OCI-LY7 (cell line): ENCODE data around the gene CLEC18A. TPM values are rescaled to one million over a fixed set of nuclear protein-coding genes. Genes with fewer than 3 reads are reported as not detected.
"Not testable (repeated sequence)": the region's sequence is repeated elsewhere in the genome, so short reads cannot be mapped to it uniquely, and the experiment has no call there.

Experiments used
- Bru-seq: library from RNA; stranded (reverse); fragments of 400-500 nt; gene quantifications from one replicate; lab custom pipeline; 2021; lab: Mats Ljungman, UMichigan
- BruChase-seq, 2 experiments: library from RNA; stranded (reverse); fragments of 400-500 nt; gene quantifications; one replicate each; lab custom pipeline; 2021; lab: Mats Ljungman, UMichigan
- BruUV-seq: library from RNA; stranded (reverse); fragments of 400-500 nt; replicated peaks from 2 replicates; lab custom pipeline; 2021; lab: Mats Ljungman, UMichigan
- CTCF ChIA-PET: fragments of 300-600 bp; sonication (Branson Sonifier 250); formaldehyde crosslinking; loops from one replicate; lab custom pipeline; 2022; ENCODE audit warnings: antibody characterized with exemption; ENCODE audit not compliant: unreplicated experiment; lab: Charles Lee
- POLR2A ChIA-PET: fragments of 300-600 bp; sonication (Branson Sonifier 250); formaldehyde crosslinking; loops from one replicate; lab custom pipeline; 2022; ENCODE audit warnings: antibody characterized with exemption; lab: Charles Lee
- DNase-seq: peaks from one replicate; pipeline ENCODE4 v3.0.0-alpha.2; 2015; ENCODE audit warnings: low spot score
- H2AFZ ChIP-seq: fragments of 200-600 bp; sonication (generic), shearing (Covaris generic); 2 replicates; pipeline ENCODE4 v1.6.1; 2014; ENCODE audit warnings: mild to moderate bottlenecking, antibody characterized with exemption, low read length, moderate library complexity
- H3K27ac ChIP-seq: fragments of 200-600 bp; sonication (generic); 2 replicates; pipeline ENCODE4 v1.5.1; 2014; ENCODE audit warnings: mixed run types, low read depth, mild to moderate bottlenecking, moderate library complexity, low read length, inconsistent platforms; ENCODE audit not compliant: poor library complexity, severe bottlenecking
- H3K36me3 ChIP-seq: fragments of 200-600 bp; sonication (generic); 2 replicates; pipeline ENCODE4 v1.6.1; 2014; ENCODE audit warnings: mild to moderate bottlenecking, antibody characterized with exemption, low read length, moderate library complexity, mixed read lengths; ENCODE audit not compliant: insufficient read depth
- H3K4me1 ChIP-seq: fragments of 200-600 bp; sonication (generic); 2 replicates; pipeline ENCODE4 v1.5.1; 2014; ENCODE audit warnings: mild to moderate bottlenecking, low read length; ENCODE audit not compliant: insufficient read depth, poor library complexity, severe bottlenecking
- H3K4me2 ChIP-seq: fragments of 200-600 bp; sonication (generic); 2 replicates; pipeline ENCODE4 v1.6.1; 2014; ENCODE audit warnings: mild to moderate bottlenecking, low read length
- H3K4me3 ChIP-seq: fragments of 200-600 bp; sonication (generic); 2 replicates; pipeline ENCODE4 v1.5.1; 2014; ENCODE audit warnings: mild to moderate bottlenecking, low read depth, low read length; ENCODE audit not compliant: poor library complexity, severe bottlenecking
- H3K79me2 ChIP-seq: fragments of 200-600 bp; sonication (generic); 2 replicates; pipeline ENCODE4 v1.6.1; 2016; ENCODE audit warnings: low read depth, mild to moderate bottlenecking, low read length, moderate library complexity, mixed read lengths; ENCODE audit not compliant: insufficient read depth
- H3K9me2 ChIP-seq: fragments of 200-600 bp; sonication (generic); 2 replicates; pipeline ENCODE4 v1.6.1; 2016; ENCODE audit warnings: mild to moderate bottlenecking, low read length, mixed read lengths; ENCODE audit not compliant: insufficient read depth
- H3K9me3 ChIP-seq: fragments of 200-600 bp; sonication (generic); 2 replicates; pipeline ENCODE4 v1.6.1; 2014; ENCODE audit warnings: mild to moderate bottlenecking, mixed run types, low read length, mixed read lengths
- H4K20me1 ChIP-seq: fragments of 200-600 bp; sonication (generic); 2 replicates; pipeline ENCODE4 v1.6.1; 2014; ENCODE audit warnings: mild to moderate bottlenecking, antibody characterized with exemption, low read length, moderate library complexity, mixed read lengths; ENCODE audit not compliant: insufficient read depth
- EZH2phosphoT487 ChIP-seq: fragments of 200-600 bp; sonication (generic); IDR thresholded peaks from 2 replicates; pipeline ENCODE4 v1.6.1; 2018; ENCODE audit warnings: low read depth, borderline replicate concordance, mild to moderate bottlenecking, mixed run types, antibody characterized with exemption, low read length, moderate library complexity, mixed read lengths
- intact Hi-C: fragments of 100-400 bp; cut with micrococcal nuclease; formaldehyde crosslinking; loops from one replicate; pipeline ENCODE4 v1.10.0; 2022; ENCODE audit not compliant: unreplicated experiment
- long read RNA-seq: library from polyadenylated mRNA; stranded (forward); transcript quantifications from one replicate; pipeline ENCODE4 v2.0.0, GENCODE V29; 2022
- total RNA-seq, 2 experiments: library from RNA; depleted of rRNA in 1 of 2; stranded (reverse); fragments of >200 nt in 1 of 2; shearing (Covaris generic) in 1 of 2; gene quantifications; 2 replicates each; pipeline ENCODE4 v1.2.3, GENCODE V29; 2014 to 2022
- TF ChIP-seq, protein P1 (sequence below): fragments of 200-600 bp; sonication (generic); conservative IDR thresholded peaks from 2 replicates; pipeline ENCODE4 v1.5.1; 2014; ENCODE audit warnings: mild to moderate bottlenecking, antibody characterized with exemption, low read length, moderate library complexity, mixed read lengths

The CLEC18A gene
- total RNA-seq (2014; rRNA removed; shearing (Covaris generic)): 0.09 and 0.21 TPM in 2 replicates
- total RNA-seq (2022): 0.19 and 0.55 TPM in 2 replicates
- percentile 17 among the genes with signal in this experiment for Bru-seq, nascent RNA
- percentile 18 among the genes with signal in this experiment for BruChase-seq, experiment 1, labeled RNA remaining after a 6-hour chase
- BruChase-seq, experiment 2, labeled RNA remaining after a 2-hour chase: percentile 20 among the genes with signal in this experiment
- long read RNA-seq: 0 reads

DNA sequence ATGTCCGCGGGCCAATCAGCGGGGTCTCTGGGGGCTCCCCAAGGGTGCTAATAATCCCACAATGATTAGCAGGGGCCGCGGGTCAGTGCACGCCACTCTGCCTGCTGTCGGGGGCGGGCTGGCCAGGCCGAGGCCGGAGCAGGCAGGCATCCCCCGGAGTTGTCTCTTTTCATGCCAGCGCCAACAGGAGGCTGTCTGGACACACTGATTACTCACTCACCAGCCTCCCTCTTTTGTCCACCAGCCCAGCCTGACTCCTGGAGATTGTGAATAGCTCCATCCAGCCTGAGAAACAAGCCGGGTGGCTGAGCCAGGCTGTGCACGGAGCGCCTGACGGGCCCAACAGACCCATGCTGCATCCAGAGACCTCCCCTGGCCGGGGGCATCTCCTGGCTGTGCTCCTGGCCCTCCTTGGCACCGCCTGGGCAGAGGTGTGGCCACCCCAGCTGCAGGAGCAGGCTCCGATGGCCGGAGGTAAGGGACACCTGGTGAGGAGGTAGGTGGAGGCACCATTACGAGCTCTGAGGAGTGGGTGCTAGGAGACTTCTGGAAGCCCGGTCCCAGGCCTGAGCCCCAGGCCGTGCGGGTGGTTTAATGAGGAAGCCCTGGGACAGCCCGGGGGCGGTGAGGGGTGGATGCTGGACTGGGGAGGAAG lies at the start of gene CLEC18A:
Gene CLEC18A (plus strand): TSS at position 318 of the 655 bp plus-strand sequence. CDS start 33 bp downstream, at position 351.
- H3K4me1 ChIP-seq, H3K36me3 ChIP-seq, intact Hi-C loops, H2AFZ ChIP-seq, H3K4me2 ChIP-seq, H3K27ac ChIP-seq, POLR2A ChIA-PET, H4K20me1 ChIP-seq, H3K79me2 ChIP-seq, CTCF ChIA-PET, H3K9me2 ChIP-seq, H3K9me3 ChIP-seq, DNase-seq, BruUV-seq, H3K4me3 ChIP-seq: not testable (repeated sequence)

DNA sequence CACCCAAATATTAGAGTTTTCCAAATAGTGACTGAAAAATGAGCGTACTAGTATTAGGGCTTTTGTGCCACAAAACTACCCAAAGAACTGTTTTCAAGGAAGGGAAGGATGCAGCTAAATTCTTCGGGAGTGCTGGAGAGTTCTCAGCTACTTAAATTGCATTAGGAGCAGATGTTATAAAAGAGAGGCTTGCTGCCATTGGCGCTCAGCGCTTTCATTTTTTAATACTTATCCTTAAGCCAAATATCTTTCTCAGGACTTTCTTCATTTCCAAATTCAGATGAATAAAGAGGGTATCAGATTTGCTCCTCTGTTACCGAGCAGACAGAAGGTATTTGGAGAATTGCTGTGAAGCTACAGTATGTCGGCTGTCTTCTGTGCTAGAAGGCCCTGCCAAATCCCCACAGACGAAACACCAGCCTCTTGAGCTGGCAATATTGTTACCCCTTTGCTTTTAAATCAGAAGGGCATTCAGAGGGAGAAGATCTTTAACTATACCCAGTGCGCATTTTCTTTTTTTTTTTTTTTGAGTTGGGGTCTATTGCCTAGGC lies 47.2 kb upstream of the CLEC18A start:
- Histone ChIP-seq H3K4me2 (no peak overlapping the region), H3K9me3 (no peaks in the 10 kb centered on the region), H3K79me2 (no peaks in the 10 kb centered on the region), H3K9me2 (no peaks in the 10 kb centered on the region), H4K20me1 (no peaks in the 10 kb centered on the region), H3K36me3 (peaks cover 5% of the 10 kb centered on the region; the same call in 1 of the 2 replicates), H3K27ac (no peak overlapping the region), H3K4me1 (no peaks in the 10 kb centered on the region), H2AFZ (no peak overlapping the region), H3K4me3 (no peak overlapping the region)
- no peak for DNase-seq
- ChIA-PET CTCF (no interaction called here), POLR2A (interaction anchor here (0.6 to 0.7 kb wide), 3 partner anchors 49 to 314 kb away, joined by 3 read pairs; no protein-coding TSS in a partner anchor)
- BruUV-seq: no TSS peak
- intact Hi-C loops: no loop called here
- TF ChIP-seq, protein P1, sequence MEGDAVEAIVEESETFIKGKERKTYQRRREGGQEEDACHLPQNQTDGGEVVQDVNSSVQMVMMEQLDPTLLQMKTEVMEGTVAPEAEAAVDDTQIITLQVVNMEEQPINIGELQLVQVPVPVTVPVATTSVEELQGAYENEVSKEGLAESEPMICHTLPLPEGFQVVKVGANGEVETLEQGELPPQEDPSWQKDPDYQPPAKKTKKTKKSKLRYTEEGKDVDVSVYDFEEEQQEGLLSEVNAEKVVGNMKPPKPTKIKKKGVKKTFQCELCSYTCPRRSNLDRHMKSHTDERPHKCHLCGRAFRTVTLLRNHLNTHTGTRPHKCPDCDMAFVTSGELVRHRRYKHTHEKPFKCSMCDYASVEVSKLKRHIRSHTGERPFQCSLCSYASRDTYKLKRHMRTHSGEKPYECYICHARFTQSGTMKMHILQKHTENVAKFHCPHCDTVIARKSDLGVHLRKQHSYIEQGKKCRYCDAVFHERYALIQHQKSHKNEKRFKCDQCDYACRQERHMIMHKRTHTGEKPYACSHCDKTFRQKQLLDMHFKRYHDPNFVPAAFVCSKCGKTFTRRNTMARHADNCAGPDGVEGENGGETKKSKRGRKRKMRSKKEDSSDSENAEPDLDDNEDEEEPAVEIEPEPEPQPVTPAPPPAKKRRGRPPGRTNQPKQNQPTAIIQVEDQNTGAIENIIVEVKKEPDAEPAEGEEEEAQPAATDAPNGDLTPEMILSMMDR: no peak
- no peak for TF ChIP-seq EZH2phosphoT487

DNA sequence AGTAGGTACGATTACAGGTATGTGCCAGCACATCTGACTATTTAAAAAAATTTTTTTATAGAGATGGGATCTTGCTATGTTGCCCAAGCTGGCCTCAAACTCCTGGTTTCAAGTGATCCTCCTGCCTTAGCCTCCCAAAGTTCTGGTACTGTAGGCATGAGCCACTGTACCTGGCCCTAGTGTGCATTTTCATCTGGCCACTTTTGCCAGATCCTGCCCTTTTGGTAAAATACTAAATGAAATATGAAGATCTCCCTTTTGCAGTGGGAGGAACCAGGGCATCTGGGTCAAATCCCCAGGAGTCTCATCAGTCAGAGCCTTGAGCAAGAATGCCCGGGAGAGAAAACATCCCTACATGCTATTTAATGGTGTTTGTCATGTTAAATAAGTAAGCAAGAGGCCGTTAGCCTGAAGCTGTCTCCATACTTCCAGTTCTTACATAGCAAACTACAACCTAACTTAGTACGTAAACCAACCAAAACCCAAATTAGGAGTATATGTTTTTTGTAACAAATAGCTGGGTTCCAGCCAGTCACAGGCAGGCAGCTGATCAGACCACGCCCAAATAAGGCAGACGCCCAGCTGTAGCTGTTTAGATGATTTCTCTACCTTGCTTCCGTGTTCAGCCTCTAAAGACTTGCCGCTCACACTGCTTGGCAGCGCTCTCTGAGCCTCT lies 46.5 kb upstream of the CLEC18A start:
- Histone ChIP-seq H4K20me1 (no peaks in the 10 kb centered on the region), H3K4me2 (no peak overlapping the region), H3K27ac (no peak overlapping the region), H2AFZ (no peak overlapping the region), H3K9me2 (no peaks in the 10 kb centered on the region), H3K36me3 (peaks cover 12% of the 10 kb centered on the region; the same call in 1 of the 2 replicates), H3K4me3 (no peak overlapping the region), H3K9me3 (no peaks in the 10 kb centered on the region), H3K4me1 (no peaks in the 10 kb centered on the region), H3K79me2 (no peaks in the 10 kb centered on the region)
- no TSS peak for BruUV-seq
- TF ChIP-seq, protein P1: no peak
- TF ChIP-seq EZH2phosphoT487: no peak
- DNase-seq: no peak
- intact Hi-C loops: no loop called here
- POLR2A ChIA-PET: interaction anchor here (0.7 kb wide), 1 partner anchor 156 kb away, joined by 3 read pairs; no protein-coding TSS in a partner anchor
- CTCF ChIA-PET: no interaction called here
